Suprapubic skin (tissue), 4 donors: Measurements from ENCODE around the gene ZDHHC5.
A peak's percentile ranks its signal among the peaks of the same experiment; 100 is the strongest.

ENCODE experiments used
- CTCF ChIP-seq, 2 donors: fragments of 200-600 bp in 1 of 2; fragments of 450-650 bp in 1 of 2; sonication (generic) in 1 of 2; IDR thresholded peaks; one replicate each; pipeline ENCODE4 v1.5.1; 2016 to 2019; ENCODE audit warnings: antibody characterized with exemption in 2 of 2, mild to moderate bottlenecking in 1 of 2, moderate library complexity in 1 of 2
- POLR2A ChIP-seq, 2 donors: fragments of 450-650 bp; IDR thresholded peaks; one replicate each; pipeline ENCODE4 v1.6.1; 2017; ENCODE audit warnings: antibody characterized with exemption in 2 of 2, mild to moderate bottlenecking in 2 of 2, moderate library complexity in 2 of 2
- POLR2AphosphoS5 ChIP-seq, 3 donors: sonication (generic); formaldehyde crosslinking; IDR thresholded peaks; one replicate each; pipeline ENCODE4 v1.6.1; 2017; ENCODE audit warnings: antibody characterized with exemption in 3 of 3

- TF ChIP-seq CTCF (IDR thresholded peaks at IDR 0.05), result no peak
- TF ChIP-seq POLR2A (IDR thresholded peaks at IDR 0.05), result peak; percentile 11 to 84
- peak in 2 of 3 donors; percentile 88 to 94 for TF ChIP-seq POLR2AphosphoS5 (IDR thresholded peaks at IDR 0.05)
Measured at GRCh38 chr11:57741132-57742086, 73.5 kb downstream of the ZDHHC5 start, which contains the start of gene SELENOH.
